ENCODE results near the gene TBKBP1.
A peak's percentile ranks its signal among the peaks of the same experiment; 100 is the strongest.

TBKBP1 gene
- 9.1 to 53.6 (median 47.1) reads per million in 9 experiments for total RNA-seq

GRCh38 chr17:47693731-47694580 is at the start of gene TBKBP1:
Gene TBKBP1, plus strand, starts transcription at chr17:47694161. Its CDS starts 1,952 bp downstream, at chr17:47696113.
- Mint-ChIP-seq H3K4me1 (ENCODE audit: low read depth in 2 of 2) (peaks cover 48% of the 10 kb centered on the region in 2 donors), H3K9me3 (no peaks in the 10 kb centered on the region), H3K36me3 (ENCODE audit: insufficient read depth) (peaks cover 33% of the 10 kb centered on the region), H3K27me3 (no peaks in the 10 kb centered on the region), H3K27ac (peak within 1 kb of the TSS; percentile 90 to 93), H3K4me3 (peak within 1 kb of the TSS; percentile 93 to 94)
- ATAC-seq (replicated peaks) (peak; percentile 61), DNase-seq (peak; percentile 51 to 59 (median 54))

GRCh38 chr17:47644324-47644723 is 49.6 kb upstream of the TBKBP1 start:
- Mint-ChIP-seq H3K4me3 (no peak overlapping the region), H3K36me3 (ENCODE audit: insufficient read depth) (peaks cover 4% of the 10 kb centered on the region), H3K9me3 (no peaks in the 10 kb centered on the region), H3K27me3 (no peaks in the 10 kb centered on the region), H3K27ac (no peak overlapping the region), H3K4me1 (ENCODE audit: low read depth in 2 of 2) (peaks cover 7 to 24% of the 10 kb centered on the region in 2 donors)
- ATAC-seq (replicated peaks) (no peak), DNase-seq (no peak)

- Mint-ChIP-seq H3K27me3 (no peaks in the 10 kb centered on the region), H3K4me1 (ENCODE audit: low read depth in 2 of 2) (peaks cover 22 to 55% of the 10 kb centered on the region in 2 donors), H3K4me3 (peak within 1 kb of the TSS; percentile 84 to 87), H3K36me3 (ENCODE audit: insufficient read depth) (peaks cover 47% of the 10 kb centered on the region), H3K27ac (peak within 1 kb of the TSS; percentile 87 to 90), H3K9me3 (no peaks in the 10 kb centered on the region)
- DNase-seq (peak; percentile 94 to 96 (median 95)), ATAC-seq (replicated peaks) (peak; percentile 79)
These were observed 44.6 kb upstream of the TBKBP1 start, which contains the start of gene KPNB1 for GRCh38 chr17:47649153-47649971. Gene KPNB1, plus strand, starts transcription at chr17:47649919. Its CDS starts 326 bp downstream, at chr17:47650245.

- ATAC-seq (replicated peaks) (peak; percentile 2), DNase-seq (no peak)
- Mint-ChIP-seq H3K27ac (peak overlapping the region; percentile 87 to 90), H3K27me3 (no peaks in the 10 kb centered on the region), H3K4me3 (peak overlapping the region; percentile 84 to 87), H3K9me3 (no peaks in the 10 kb centered on the region), H3K4me1 (ENCODE audit: low read depth in 2 of 2) (peaks cover 28 to 56% of the 10 kb centered on the region in 2 donors), H3K36me3 (ENCODE audit: insufficient read depth) (peaks cover 54% of the 10 kb centered on the region)
These were observed 43.9 kb upstream of the TBKBP1 start for GRCh38 chr17:47649972-47650524.

- H3K4me1 Mint-ChIP-seq (ENCODE audit: low read depth in 2 of 2): peaks cover 34 to 63% of the 10 kb centered on the region in 2 donors
- peak overlapping the region; percentile 84 to 87 for H3K4me3 Mint-ChIP-seq
- ATAC-seq (replicated peaks): peak; percentile 43
- H3K27ac Mint-ChIP-seq: peak overlapping the region; percentile 68 to 90
- H3K9me3 Mint-ChIP-seq: no peaks in the 10 kb centered on the region
- peak; percentile 76 to 81 (median 78) for DNase-seq
- no peaks in the 10 kb centered on the region for H3K27me3 Mint-ChIP-seq
- H3K36me3 Mint-ChIP-seq (ENCODE audit: insufficient read depth): peaks cover 62% of the 10 kb centered on the region
These were observed 43.1 kb upstream of the TBKBP1 start for GRCh38 chr17:47650525-47651522.

GRCh38 chr17:47651704-47652103 is 42.3 kb upstream of the TBKBP1 start:
- Mint-ChIP-seq H3K9me3 (no peaks in the 10 kb centered on the region), H3K4me1 (ENCODE audit: low read depth in 2 of 2) (peaks cover 36 to 68% of the 10 kb centered on the region in 2 donors), H3K36me3 (ENCODE audit: insufficient read depth) (peaks cover 67% of the 10 kb centered on the region), H3K27me3 (no peaks in the 10 kb centered on the region), H3K4me3 (peak overlapping the region in 1 of 2 donors; percentile 87), H3K27ac (peak overlapping the region in 1 of 2 donors; percentile 10)
- DNase-seq (no peak), ATAC-seq (replicated peaks) (no peak)

- H3K9me3 Mint-ChIP-seq: no peaks in the 10 kb centered on the region
- peak overlapping the region in 1 of 2 donors; percentile 10 for H3K27ac Mint-ChIP-seq
- H3K4me3 Mint-ChIP-seq: peak overlapping the region in 1 of 2 donors; percentile 46
- H3K27me3 Mint-ChIP-seq: no peaks in the 10 kb centered on the region
- DNase-seq: no peak
- ATAC-seq (replicated peaks): no peak
- H3K36me3 Mint-ChIP-seq (ENCODE audit: insufficient read depth): peaks cover 74% of the 10 kb centered on the region
- H3K4me1 Mint-ChIP-seq (ENCODE audit: low read depth in 2 of 2): peaks cover 36 to 68% of the 10 kb centered on the region in 2 donors
These were observed 41.4 kb upstream of the TBKBP1 start for GRCh38 chr17:47652570-47652969.

GRCh38 chr17:47653442-47653841 is 40.5 kb upstream of the TBKBP1 start:
- no peaks in the 10 kb centered on the region for H3K9me3 Mint-ChIP-seq
- no peak for DNase-seq
- H3K27me3 Mint-ChIP-seq: no peaks in the 10 kb centered on the region
- peaks cover 38 to 70% of the 10 kb centered on the region in 2 donors for H3K4me1 Mint-ChIP-seq (ENCODE audit: low read depth in 2 of 2)
- peaks cover 77% of the 10 kb centered on the region for H3K36me3 Mint-ChIP-seq (ENCODE audit: insufficient read depth)
- no peak for ATAC-seq (replicated peaks)
- peak overlapping the region in 1 of 2 donors; percentile 38 for H3K4me3 Mint-ChIP-seq
- peak overlapping the region; percentile 31 to 32 for H3K27ac Mint-ChIP-seq

- ATAC-seq (replicated peaks) (no peak), DNase-seq (no peak)
- H3K36me3 Mint-ChIP-seq (ENCODE audit: insufficient read depth): peaks cover 75% of the 10 kb centered on the region
These were observed 39.0 kb upstream of the TBKBP1 start for GRCh38 chr17:47654991-47655390.

GRCh38 chr17:47660064-47660492 is 33.9 kb upstream of the TBKBP1 start:
- DNase-seq: peak in 2 of 3 experiments; percentile 15 to 20
- H3K4me1 Mint-ChIP-seq (ENCODE audit: low read depth in 2 of 2): peaks cover 25 to 37% of the 10 kb centered on the region in 2 donors
- peak; percentile 83 for ATAC-seq (replicated peaks)

More at GRCh38 chr17:47654991-47655390, 39.0 kb upstream of the TBKBP1 start:
- peak overlapping the region; percentile 35 to 75 for H3K27ac Mint-ChIP-seq
- no peaks in the 10 kb centered on the region for H3K9me3 Mint-ChIP-seq
- H3K4me3 Mint-ChIP-seq: no peak overlapping the region
- H3K4me1 Mint-ChIP-seq (ENCODE audit: low read depth in 2 of 2): peaks cover 36 to 63% of the 10 kb centered on the region in 2 donors
- no peaks in the 10 kb centered on the region for H3K27me3 Mint-ChIP-seq

GRCh38 chr17:47663912-47664623 is 29.9 kb upstream of the TBKBP1 start:
- Mint-ChIP-seq H3K4me3 (no peak overlapping the region), H3K4me1 (ENCODE audit: low read depth in 2 of 2) (peaks cover 10 to 14% of the 10 kb centered on the region in 2 donors), H3K27ac (peak overlapping the region; percentile 3 to 73), H3K27me3 (no peaks in the 10 kb centered on the region), H3K9me3 (no peaks in the 10 kb centered on the region), H3K36me3 (ENCODE audit: insufficient read depth) (peaks cover 87% of the 10 kb centered on the region)
- DNase-seq (peak; percentile 65 to 75 (median 68)), ATAC-seq (replicated peaks) (peak; percentile 59)

More at GRCh38 chr17:47660064-47660492, 33.9 kb upstream of the TBKBP1 start:
- Mint-ChIP-seq H3K27ac (peak overlapping the region; percentile 78 to 87), H3K4me3 (peak overlapping the region; percentile 46 to 64), H3K27me3 (no peaks in the 10 kb centered on the region), H3K9me3 (no peaks in the 10 kb centered on the region), H3K36me3 (ENCODE audit: insufficient read depth) (peaks cover 82% of the 10 kb centered on the region)
